Large intestine (tissue), 3 donors: ENCODE results near the gene SLCO1C1. TPM values are rescaled to one million over a fixed set of nuclear protein-coding genes. Genes with fewer than 3 reads are reported as not detected.
A peak's percentile ranks its signal among the peaks of the same experiment; 100 is the strongest.

ENCODE experiments used
- DNase-seq, 2 donors: peaks; one replicate each; pipeline versions ENCODE4 v3.0.0 to v3.0.0-alpha.2; 2013
- H3K27ac ChIP-seq: one replicate; pipeline ENCODE4 v1.5.1; 2013; ENCODE audit warnings: low read length
- H3K27me3 ChIP-seq: 2 replicates; pipeline ENCODE4 v1.6.1; 2013; ENCODE audit warnings: low read length; ENCODE audit not compliant: control insufficient read depth, insufficient read depth
- H3K36me3 ChIP-seq: 2 replicates; pipeline ENCODE4 v1.6.1; 2013; ENCODE audit warnings: low read length; ENCODE audit not compliant: control insufficient read depth, insufficient read depth
- H3K4me1 ChIP-seq: one replicate; pipeline ENCODE4 v1.6.1; 2013; ENCODE audit warnings: low read length; ENCODE audit not compliant: control insufficient read depth, insufficient read depth
- H3K4me3 ChIP-seq: one replicate; pipeline ENCODE4 v1.5.1; 2013; ENCODE audit warnings: low read length
- H3K9me3 ChIP-seq: one replicate; pipeline ENCODE4 v1.6.1; 2013; ENCODE audit warnings: mild to moderate bottlenecking, low read depth, low read length, moderate library complexity; ENCODE audit not compliant: control insufficient read depth
- WGBS: methylation state at CpG from one replicate; pipeline ENCODE4 v1.1.5; 2013; ENCODE audit warnings: low lambda C conversion rate; ENCODE audit not compliant: insufficient coverage; 5-methylcytosine and 5-hydroxymethylcytosine counted together
- polyA plus RNA-seq: library from polyadenylated mRNA; unstranded; fragments of 120-200 nt; gene quantifications from one replicate; pipeline ENCODE4 v1.2.1, GENCODE V29; 2013

The SLCO1C1 gene
- polyA plus RNA-seq, 1 donor: 5.7 TPM

- WGBS: 60% methylated on average over 3 of the region's 3 CpGs
- Histone ChIP-seq H3K9me3 (no peaks in the 10 kb centered on the region), H3K4me1 (no peaks in the 10 kb centered on the region), H3K27ac (no peak overlapping the region), H3K36me3 (no peaks in the 10 kb centered on the region), H3K27me3 (no peaks in the 10 kb centered on the region), H3K4me3 (no peak overlapping the region)
- no peak for DNase-seq
Observed at GRCh38 chr12:20711846-20712245, 16.7 kb downstream of the SLCO1C1 start.

GRCh38 chr12:20716037-20716436, 20.9 kb downstream of the SLCO1C1 start:
- no peaks in the 10 kb centered on the region for H3K36me3 ChIP-seq
- H3K4me1 ChIP-seq: no peaks in the 10 kb centered on the region
- DNase-seq: peak in 1 of 2 donors; percentile 20
- H3K27me3 ChIP-seq: no peaks in the 10 kb centered on the region
- WGBS: no CpG with 5 or more reads among the region's 2 CpGs
- H3K9me3 ChIP-seq: no peaks in the 10 kb centered on the region
- H3K27ac ChIP-seq: no peak overlapping the region
- H3K4me3 ChIP-seq: no peak overlapping the region

- DNase-seq: no peak
- H3K4me1 ChIP-seq: no peaks in the 10 kb centered on the region
- no peak overlapping the region for H3K4me3 ChIP-seq
- no CpG with 5 or more reads among the region's 1 CpG for WGBS
- H3K9me3 ChIP-seq: no peaks in the 10 kb centered on the region
- no peaks in the 10 kb centered on the region for H3K36me3 ChIP-seq
- H3K27ac ChIP-seq: no peak overlapping the region
- no peaks in the 10 kb centered on the region for H3K27me3 ChIP-seq
Observed at GRCh38 chr12:20716985-20717384, 21.9 kb downstream of the SLCO1C1 start.

- DNase-seq: no peak
- no peaks in the 10 kb centered on the region for H3K4me1 ChIP-seq
- 100% methylated on average over 1 of the region's 4 CpGs for WGBS
- no peak overlapping the region for H3K4me3 ChIP-seq
- no peaks in the 10 kb centered on the region for H3K27me3 ChIP-seq
- no peaks in the 10 kb centered on the region for H3K9me3 ChIP-seq
- H3K27ac ChIP-seq: no peak overlapping the region
- H3K36me3 ChIP-seq: no peaks in the 10 kb centered on the region
Observed at GRCh38 chr12:20718294-20718693, 23.2 kb downstream of the SLCO1C1 start.

GRCh38 chr12:20722142-20722541, 27.0 kb downstream of the SLCO1C1 start:
- Histone ChIP-seq H3K4me3 (no peak overlapping the region), H3K36me3 (no peaks in the 10 kb centered on the region), H3K4me1 (no peaks in the 10 kb centered on the region), H3K9me3 (no peaks in the 10 kb centered on the region), H3K27me3 (no peaks in the 10 kb centered on the region), H3K27ac (no peak overlapping the region)
- WGBS: no CpG with 5 or more reads among the region's 1 CpG
- DNase-seq: no peak

GRCh38 chr12:20731274-20731673, 36.1 kb downstream of the SLCO1C1 start:
- Histone ChIP-seq H3K27me3 (no peaks in the 10 kb centered on the region), H3K36me3 (no peaks in the 10 kb centered on the region), H3K4me3 (no peak overlapping the region), H3K4me1 (no peaks in the 10 kb centered on the region), H3K9me3 (no peaks in the 10 kb centered on the region), H3K27ac (no peak overlapping the region)
- WGBS: no CpG with 5 or more reads among the region's 1 CpG
- DNase-seq: no peak

GRCh38 chr12:20740972-20741371, 45.8 kb downstream of the SLCO1C1 start:
- Histone ChIP-seq H3K4me1 (no peaks in the 10 kb centered on the region), H3K27ac (no peak overlapping the region), H3K4me3 (no peak overlapping the region), H3K9me3 (no peaks in the 10 kb centered on the region), H3K27me3 (no peaks in the 10 kb centered on the region), H3K36me3 (no peaks in the 10 kb centered on the region)
- no peak for DNase-seq
- WGBS: no CpG with 5 or more reads among the region's 1 CpG

- H3K36me3 ChIP-seq: no peaks in the 10 kb centered on the region
- H3K9me3 ChIP-seq: no peaks in the 10 kb centered on the region
- H3K4me1 ChIP-seq: no peaks in the 10 kb centered on the region
- no peak for DNase-seq
- WGBS: 100% methylated on average over 1 of the region's 1 CpG
- no peak overlapping the region for H3K27ac ChIP-seq
- no peak overlapping the region for H3K4me3 ChIP-seq
- no peaks in the 10 kb centered on the region for H3K27me3 ChIP-seq
Observed at GRCh38 chr12:20748198-20748597, 53.1 kb downstream of the SLCO1C1 start.

GRCh38 chr12:20751046-20751445, 55.9 kb downstream of the SLCO1C1 start:
- H3K27ac ChIP-seq: no peak overlapping the region
- no peaks in the 10 kb centered on the region for H3K4me1 ChIP-seq
- WGBS: 42% methylated on average over 2 of the region's 4 CpGs

GRCh38 chr12:20777420-20777819, 82.3 kb downstream of the SLCO1C1 start:
- Histone ChIP-seq H3K36me3 (no peaks in the 10 kb centered on the region), H3K4me3 (no peak overlapping the region), H3K9me3 (no peaks in the 10 kb centered on the region), H3K27me3 (no peaks in the 10 kb centered on the region), H3K27ac (no peak overlapping the region), H3K4me1 (no peaks in the 10 kb centered on the region)
- no peak for DNase-seq
- WGBS: no CpG with 5 or more reads among the region's 20 CpGs

More at GRCh38 chr12:20751046-20751445, 55.9 kb downstream of the SLCO1C1 start:
- H3K4me3 ChIP-seq: no peak overlapping the region
- H3K36me3 ChIP-seq: no peaks in the 10 kb centered on the region
- no peak for DNase-seq
- no peaks in the 10 kb centered on the region for H3K27me3 ChIP-seq
- H3K9me3 ChIP-seq: no peaks in the 10 kb centered on the region

- H3K27me3 ChIP-seq: no peaks in the 10 kb centered on the region
- no peaks in the 10 kb centered on the region for H3K36me3 ChIP-seq
- WGBS: 100% methylated on average over 1 of the region's 2 CpGs
- no peaks in the 10 kb centered on the region for H3K9me3 ChIP-seq
- no peaks in the 10 kb centered on the region for H3K4me1 ChIP-seq
- no peak overlapping the region for H3K27ac ChIP-seq
- H3K4me3 ChIP-seq: no peak overlapping the region
- no peak for DNase-seq
Observed at GRCh38 chr12:20778969-20779368, 83.8 kb downstream of the SLCO1C1 start.
